ENCODE results near the gene HIVEP3. TPM values are rescaled to one million over a fixed set of nuclear protein-coding genes. Genes with fewer than 3 reads are reported as not detected.
"Not testable (repeated sequence)": the region's sequence is repeated elsewhere in the genome, so short reads cannot be mapped to it uniquely, and the experiment has no call there.

The HIVEP3 gene
- total RNA-seq, 1 donor from 2014 or later: 11.0 TPM

DNA sequence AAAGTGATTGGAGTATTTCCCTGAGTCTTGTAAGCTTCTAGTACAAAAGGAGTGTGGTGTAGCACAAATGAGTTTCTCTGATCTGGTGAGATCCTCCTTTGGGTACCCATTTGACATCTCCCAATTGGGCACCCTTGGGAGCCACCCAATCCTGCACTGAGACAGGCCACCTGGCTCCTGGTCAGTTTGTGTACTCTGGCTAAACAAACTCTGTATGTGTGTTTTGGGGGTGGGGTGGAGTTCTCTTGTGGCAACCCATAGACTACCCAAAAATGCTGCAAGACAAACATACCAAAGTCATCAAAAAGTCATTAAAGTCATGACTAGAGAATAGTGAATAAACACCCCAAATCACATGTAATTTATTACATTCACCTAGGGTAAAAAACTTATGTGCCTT lies 8.4 kb upstream of the HIVEP3 start:
- DNase-seq (ENCODE audit: low spot score): no peak
- ATAC-seq: no peak
- intact Hi-C loops (cut with DNase I): no loop called here

DNA sequence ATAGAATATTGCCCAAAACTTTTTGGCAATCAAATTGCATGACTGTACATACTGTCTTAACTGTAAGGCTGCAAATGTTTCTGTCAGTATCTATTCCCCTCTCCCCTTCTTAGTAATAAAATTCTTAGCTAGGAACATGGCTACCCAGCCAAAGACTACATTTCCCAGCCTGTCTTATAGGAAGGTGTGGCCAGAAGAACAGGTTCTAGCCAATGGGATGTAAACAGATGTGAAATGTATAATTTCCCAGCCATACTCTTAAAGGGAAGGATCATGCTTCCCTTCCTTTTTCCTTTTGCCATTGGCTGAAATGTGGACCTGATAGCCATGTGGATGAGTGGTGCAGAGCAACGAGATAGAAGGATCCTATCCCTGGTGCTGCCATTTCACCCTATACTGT lies 7.0 kb upstream of the HIVEP3 start:
- no peak for DNase-seq (ENCODE audit: low spot score)
- intact Hi-C loops (cut with DNase I): no loop called here
- ATAC-seq: no peak

DNA sequence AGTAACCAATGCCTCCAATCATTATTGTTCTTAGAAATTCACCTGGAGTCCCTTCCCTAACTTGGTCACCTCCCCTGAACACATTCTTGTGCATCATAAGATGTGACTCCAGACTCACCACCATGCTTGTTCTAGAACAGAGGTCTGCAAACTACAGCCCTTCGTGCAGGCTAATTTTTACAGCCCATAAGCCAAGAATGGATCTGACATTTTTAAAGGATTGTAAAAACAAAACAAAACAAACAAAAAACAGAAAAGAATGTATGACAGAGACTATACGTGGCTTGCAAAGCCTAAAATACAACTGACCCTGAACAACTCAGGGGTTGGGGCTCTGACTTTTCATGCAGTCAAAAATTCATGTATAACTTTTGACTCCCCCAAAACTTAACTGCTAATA lies 6.2 kb upstream of the HIVEP3 start:
- no peak for DNase-seq (ENCODE audit: low spot score)
- intact Hi-C loops (cut with DNase I): no loop called here
- ATAC-seq: no peak

DNA sequence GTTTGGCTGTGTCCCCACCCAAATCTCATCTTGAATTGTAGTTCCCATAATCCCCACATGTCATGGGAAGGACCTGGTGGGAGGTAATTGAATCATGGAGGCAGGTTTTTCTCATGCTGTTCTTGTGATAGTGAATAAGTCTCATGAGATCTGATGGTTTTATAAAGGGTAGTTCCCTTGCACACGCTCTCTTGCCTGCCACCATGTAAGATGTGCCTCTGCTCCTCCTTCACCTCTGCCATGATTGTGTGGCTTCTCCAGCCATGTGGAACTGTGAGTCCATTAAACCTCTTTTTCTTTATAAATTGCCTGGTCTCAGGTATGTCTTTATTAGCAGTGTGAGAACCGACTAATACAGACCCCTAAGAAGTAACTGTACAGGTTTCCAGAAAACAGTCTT lies 2.5 kb upstream of the HIVEP3 start:
- ATAC-seq; intact Hi-C loops (cut with DNase I); DNase-seq (ENCODE audit: low spot score): not testable (repeated sequence)

DNA sequence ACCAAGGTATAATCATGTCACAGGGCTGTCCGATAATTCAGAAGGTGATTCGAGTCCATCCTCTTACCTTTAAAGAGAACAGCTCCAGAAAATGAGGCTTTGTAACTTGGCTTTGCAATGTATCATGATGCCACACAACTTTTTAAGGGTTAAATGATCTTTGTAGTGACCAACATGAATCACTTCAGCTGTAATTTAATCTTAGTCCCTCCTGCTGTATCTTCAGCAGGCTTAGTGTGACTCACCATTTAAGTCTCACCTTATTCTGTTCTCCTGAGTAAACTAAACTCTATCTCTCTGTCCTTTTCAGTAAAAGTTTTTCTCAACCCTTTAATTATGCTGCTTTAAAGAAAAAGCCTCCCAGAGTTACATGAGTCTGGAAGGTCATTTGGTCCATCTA lies 1.9 kb upstream of the HIVEP3 start:
- intact Hi-C loops (cut with DNase I): no loop called here
- no peak for ATAC-seq
- DNase-seq (ENCODE audit: low spot score): no peak

DNA sequence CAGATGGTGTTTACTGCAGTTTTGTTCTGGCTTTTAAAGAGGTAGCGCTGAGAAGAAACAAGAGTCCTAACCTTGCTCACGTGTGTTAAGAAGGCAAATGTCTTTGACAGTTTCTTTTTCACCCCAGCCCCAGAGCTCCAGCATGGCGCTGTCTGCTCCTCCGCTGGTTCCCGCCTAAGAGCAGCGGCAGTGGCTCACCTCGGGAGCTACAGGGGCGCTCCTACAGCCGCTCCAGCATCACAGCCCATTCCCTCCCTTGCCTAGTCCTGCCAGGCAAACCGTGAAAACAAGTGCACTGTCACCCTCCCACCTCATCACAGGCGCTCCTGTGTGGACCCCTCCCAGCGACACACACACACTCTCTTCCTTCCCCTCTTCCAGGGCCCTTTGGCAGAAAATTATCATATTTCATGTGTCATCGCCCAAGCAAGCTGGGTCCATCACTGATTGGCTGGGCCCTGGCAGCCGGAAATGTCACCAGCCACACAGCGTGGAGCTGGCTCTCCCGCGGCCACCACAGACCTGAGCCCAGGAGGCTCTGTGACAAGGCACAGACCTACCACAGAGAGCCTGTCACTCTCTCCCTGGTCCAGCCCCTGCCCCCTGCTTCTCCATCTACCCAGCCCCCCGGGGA lies 1.2 kb upstream of the HIVEP3 start:
- peak; percentile 69 for ATAC-seq
- intact Hi-C loops (cut with DNase I): no loop called here
- DNase-seq (ENCODE audit: low spot score): no peak

DNA sequence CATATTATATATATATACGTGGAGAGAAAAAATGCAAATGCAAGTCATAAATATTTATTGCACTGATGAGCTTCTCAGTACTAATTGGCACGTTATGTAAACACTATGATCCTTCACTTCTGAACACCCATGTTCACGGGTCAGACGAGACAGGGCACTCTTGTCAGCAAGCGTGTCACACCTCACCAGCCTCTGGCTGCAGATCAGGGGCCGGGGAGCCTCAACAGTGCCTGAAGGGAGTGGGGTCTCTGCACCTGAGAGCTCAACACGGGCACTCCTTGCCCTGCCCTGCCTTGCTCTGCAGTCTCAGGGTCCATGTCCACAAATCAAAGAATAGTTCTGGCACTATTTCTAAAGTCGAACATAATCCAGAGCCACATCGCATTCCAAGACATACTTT lies 409 bp upstream of the HIVEP3 start:
- intact Hi-C loops (cut with DNase I): no loop called here
- ATAC-seq (no peak), DNase-seq (ENCODE audit: low spot score) (no peak)

DNA sequence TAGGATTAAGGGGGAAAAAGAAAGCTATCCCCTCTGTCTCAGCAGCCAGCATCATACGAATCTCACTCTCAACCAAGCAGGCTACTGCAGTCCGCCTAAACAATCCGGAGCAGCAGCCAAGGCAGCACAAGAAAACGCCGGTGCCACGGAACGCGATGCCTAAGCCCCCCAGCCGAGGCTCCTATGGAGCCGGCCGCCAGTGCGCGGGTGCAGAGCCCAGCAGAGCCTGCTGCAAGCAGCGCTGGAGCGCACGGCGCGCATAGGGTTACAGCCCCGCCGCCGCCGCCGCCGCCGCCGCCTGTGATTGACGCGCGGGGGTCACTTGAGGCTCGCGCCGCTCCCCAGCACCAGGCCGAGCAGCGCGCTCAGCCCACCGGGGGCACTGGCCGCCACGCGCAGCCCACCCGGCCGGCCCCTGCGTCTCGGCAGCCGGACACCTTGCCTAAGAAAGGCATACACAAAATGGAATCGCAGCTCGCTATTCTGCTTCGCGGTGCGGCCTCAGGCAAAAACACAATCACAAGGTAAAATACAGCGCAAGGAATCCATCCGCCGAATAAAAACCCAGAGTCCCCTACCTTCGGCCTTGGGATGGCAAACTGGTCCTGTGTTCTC lies 780 bp downstream of the HIVEP3 start:
- intact Hi-C loops (cut with DNase I): no loop called here
- no peak for DNase-seq (ENCODE audit: low spot score)
- peak; percentile 71 for ATAC-seq

DNA sequence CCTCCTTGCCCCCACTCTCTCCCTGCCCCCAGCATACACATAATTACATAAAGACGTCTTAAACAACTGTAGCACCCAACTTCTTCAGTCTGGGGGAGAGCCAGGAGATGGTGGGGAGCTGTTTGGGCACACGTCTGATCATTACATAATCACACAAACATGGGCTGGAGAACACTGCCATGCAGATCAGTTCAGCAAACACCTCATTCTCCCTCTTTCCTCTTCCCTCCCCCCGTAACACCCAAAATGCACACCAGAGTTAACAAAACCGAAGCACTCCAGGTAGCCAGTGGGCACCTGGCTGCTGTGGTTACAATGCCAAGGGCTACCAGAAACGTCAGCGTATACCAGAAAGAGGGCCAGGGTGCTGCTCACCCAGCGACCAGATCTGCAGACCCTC lies 1.6 kb downstream of the HIVEP3 start:
- intact Hi-C loops (cut with DNase I): no loop called here
- no peak for ATAC-seq
- no peak for DNase-seq (ENCODE audit: low spot score)

DNA sequence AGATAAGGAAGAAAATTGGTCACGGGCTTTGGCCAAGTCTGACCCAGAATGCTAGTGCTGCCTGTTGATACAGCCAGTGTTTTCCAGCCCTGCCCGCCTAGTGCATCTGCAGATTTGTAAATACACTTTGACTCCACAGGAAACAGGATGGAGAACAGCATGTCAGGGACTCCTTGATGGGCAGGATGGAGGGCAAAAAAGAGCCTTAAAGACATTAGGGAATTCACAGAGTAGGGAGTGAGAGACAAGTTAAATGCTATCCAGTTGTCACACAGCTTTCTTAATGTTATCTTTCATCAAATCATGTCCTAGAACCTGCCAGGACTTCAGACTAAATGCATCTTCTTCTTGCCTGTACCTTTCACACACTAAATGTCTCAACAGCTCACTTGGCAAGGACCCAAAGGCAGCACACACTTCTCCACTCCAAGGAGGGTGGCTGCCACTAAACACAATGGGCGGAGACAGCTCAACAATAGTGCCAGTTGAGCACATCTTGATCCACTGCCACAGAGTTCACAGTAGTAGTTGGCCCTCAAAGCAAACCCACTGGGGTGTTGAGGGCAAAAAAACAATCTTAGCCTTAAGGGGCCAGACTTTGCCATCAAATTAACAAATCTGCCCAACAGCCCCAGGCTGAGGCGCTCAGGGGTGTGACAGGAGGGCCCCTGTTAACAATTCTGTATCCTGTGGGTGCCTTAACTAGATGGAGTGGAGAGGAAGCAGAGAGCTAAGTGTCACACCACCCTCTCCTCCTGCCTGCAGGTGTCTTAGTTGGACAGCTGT lies 2.7 kb downstream of the HIVEP3 start:
- no peak for ATAC-seq
- no peak for DNase-seq (ENCODE audit: low spot score)

DNA sequence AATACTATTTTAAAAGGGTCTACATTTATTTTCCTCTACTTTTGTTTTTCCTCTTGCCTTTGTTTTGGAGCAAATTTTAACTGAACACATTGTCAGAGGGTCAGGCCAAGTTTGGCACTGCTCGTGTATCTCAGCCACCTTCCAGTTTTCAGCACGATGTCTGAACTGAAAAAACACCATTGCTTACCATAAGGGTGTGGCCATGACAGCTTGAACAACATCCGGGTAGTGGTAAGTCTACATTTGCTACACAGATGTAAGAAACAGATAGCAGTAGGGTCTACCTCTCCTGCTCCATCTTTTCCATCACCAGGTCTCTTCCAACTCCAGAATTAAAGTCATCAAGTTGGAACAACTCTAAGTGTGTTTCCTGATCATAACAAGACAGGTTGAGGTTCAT lies 4.2 kb downstream of the HIVEP3 start:
- DNase-seq (ENCODE audit: low spot score) (no peak), ATAC-seq (no peak)
- intact Hi-C loops (cut with DNase I): no loop called here

More for the DNA sequence above, 2.7 kb downstream of the HIVEP3 start:
- intact Hi-C loops (cut with DNase I): no loop called here

DNA sequence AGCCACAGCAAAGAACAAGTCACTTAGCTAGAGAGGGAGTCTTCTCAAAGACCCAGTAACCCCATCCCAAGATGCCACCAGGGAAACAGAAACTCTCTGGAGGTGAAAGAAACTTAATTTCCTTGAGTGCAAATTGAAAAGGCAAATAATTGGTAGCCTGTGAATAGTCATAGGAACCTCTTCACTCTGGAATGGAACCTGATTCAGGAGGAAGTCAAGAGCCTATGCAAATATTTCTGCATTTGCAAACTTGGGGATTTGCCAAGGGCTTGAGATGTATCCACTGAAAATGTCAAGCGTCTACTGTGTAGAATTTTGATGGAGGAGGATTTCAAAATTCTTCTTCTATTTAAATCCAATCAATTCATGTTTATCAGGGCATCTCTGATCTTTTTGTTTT lies 5.7 kb downstream of the HIVEP3 start:
- ATAC-seq: no peak
- no peak for DNase-seq (ENCODE audit: low spot score)
- intact Hi-C loops (cut with DNase I): no loop called here

DNA sequence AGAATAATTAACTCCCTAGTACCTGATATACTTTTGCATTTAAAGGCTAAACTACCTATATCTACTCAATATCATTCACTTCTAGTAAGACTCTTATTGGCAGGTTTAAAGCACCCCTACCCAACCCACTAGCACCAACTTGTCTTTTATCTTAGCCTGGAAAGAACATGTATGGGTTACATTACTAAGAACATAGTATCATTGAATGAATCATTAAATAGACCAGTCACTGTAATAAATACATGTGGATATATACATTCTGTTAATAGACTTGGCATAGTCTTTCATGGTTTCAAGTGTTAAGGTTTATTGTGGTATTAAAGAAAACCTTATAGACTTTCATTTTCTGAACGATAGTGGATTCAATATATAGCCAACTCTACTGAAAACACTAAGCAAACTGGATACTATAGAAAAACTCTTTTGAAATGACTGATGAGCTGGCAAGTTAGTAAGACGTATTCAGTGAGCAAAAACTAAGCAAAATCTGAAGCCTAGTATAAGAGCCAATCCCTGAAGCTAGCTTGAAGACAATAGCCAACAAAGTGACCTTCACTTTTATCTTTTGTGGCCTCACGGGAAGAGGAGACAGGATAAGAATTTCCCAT lies 10.3 kb downstream of the HIVEP3 start:
- ATAC-seq (no peak), DNase-seq (ENCODE audit: low spot score) (no peak)
- intact Hi-C loops (cut with DNase I): no loop called here

DNA sequence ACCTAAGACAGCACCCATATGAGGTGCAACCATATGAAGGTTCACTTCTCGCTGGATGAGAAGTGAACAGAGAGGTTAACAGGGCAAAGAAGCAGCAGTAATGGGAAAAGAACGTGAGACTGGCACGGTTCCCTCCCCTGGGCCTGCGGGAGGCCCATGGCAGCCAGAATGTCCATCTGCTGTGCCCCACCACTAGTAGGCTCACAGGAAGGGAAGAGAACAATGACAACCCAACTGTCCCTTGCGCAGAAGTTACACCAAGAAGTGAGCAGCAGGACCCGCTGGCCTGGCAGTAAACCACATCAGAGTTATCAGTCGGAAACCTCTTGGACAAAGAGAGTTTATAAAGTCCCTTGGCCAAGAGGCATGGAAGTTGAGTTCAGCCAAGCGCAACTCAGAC lies 11.3 kb downstream of the HIVEP3 start:
- intact Hi-C loops (cut with DNase I): no loop called here
- DNase-seq (ENCODE audit: low spot score) (no peak), ATAC-seq (no peak)

DNA sequence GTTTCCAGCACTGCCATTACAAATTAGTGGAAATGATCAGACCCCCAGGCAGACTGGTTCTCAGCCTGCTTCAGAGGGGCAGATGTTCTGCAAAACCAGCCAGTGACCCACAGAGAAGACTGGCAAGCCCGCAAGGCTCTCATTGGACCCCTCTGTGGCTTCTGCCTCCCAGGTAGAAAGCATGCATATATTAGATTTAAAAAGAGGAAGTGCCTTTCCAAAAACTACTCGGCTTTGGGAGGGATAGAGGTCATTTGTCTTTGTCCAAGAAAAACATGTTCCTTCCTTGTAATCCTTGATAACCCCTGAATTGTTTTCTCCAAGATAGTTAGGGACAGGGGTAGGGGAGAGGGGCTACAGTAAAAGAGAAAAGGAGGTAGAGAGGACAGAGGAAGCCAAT lies 11.8 kb downstream of the HIVEP3 start:
- no peak for ATAC-seq
- intact Hi-C loops (cut with DNase I): no loop called here
- DNase-seq (ENCODE audit: low spot score): no peak

DNA sequence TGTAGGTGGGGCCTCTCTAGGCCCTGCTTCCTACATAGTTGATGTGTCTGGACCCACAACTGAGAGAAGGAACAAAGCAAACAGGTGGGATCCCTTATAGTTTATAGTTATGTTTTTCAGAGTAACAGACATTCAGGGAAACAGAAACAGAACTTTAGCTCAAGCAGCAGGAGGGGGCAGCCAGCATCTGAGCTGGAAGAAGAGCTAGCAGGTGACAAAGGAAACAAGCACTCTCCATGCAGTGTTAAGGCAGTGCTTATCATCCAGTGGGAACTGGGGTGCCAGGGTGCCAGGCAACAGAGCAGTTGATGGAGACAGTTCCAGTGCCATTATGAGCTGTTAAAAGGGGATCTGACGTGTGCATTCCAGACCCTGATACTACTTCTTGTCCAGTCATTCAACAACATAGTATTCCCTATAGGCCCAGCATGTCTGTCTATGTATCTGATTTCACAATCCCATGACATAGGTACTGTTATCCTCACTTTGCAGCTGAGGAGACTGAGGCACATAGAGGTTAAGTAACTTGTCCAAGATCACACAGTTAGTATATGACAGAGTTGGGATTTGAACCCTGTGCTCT lies 13.5 kb downstream of the HIVEP3 start:
- ATAC-seq: no peak
- intact Hi-C loops (cut with DNase I): no loop called here
- no peak for DNase-seq (ENCODE audit: low spot score)

DNA sequence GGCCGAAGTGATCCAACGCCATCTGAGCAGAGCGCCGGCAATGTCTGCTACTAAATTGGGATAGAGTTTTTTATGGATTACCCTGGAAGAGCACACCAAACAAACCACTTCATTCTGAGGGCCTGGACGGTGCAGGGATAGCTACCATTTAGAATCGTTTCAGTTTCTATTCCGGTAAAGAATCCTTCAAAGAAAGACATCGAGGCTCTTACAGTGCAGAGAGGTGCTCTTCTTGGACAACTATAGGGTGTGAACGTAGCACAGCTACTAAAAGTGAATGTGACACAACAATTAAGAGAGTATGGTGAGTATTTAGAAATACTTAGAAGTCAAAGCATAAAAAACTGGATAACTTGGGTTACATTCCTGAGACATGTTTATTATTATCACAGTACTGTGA lies 16.1 kb downstream of the HIVEP3 start:
- ATAC-seq: no peak
- DNase-seq (ENCODE audit: low spot score): no peak
- intact Hi-C loops (cut with DNase I): no loop called here

DNA sequence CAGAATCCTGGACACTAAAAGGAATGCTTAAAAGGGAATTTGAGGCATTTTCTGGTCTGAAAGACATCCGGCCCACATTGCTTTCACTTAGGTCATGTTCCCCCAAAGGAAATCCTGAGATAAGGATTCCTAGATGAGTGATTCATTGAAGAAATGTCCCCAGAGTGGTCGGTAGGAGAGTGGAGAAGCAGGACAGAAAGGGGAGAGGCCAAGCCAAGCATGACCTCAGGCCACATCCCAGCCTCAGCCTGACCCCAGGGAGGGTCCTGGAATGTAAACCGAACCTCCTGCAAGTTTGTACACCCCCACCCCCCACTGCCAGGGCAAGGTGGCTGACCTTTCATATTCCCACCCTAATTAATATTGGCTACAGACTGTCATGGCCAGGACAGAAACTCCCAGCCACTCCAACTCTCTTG lies 16.6 kb downstream of the HIVEP3 start:
- ATAC-seq (no peak), DNase-seq (ENCODE audit: low spot score) (no peak)
- intact Hi-C loops (cut with DNase I): no loop called here

DNA sequence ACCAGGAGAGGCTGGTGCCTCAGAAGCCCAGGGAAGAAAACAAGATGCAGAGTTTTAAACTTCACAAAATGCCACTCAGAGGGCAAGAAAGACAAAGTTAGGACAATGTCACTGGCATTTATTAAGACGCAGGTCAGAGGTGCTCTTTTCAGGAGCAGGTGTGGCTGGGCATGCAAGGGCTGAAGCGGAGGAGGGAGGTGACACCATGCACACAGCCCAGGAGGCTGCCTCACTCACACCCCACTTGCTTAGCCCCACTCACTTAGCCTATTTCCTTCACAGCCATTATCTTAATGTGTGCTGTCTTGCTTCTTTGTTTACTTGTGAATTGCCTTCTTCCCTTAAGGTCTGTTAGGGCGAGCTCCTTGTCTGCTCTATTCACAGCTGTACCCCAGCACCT lies 17.2 kb downstream of the HIVEP3 start:
- intact Hi-C loops (cut with DNase I): no loop called here
- DNase-seq (ENCODE audit: low spot score): no peak
- no peak for ATAC-seq

All from sciatic nerve (tissue), 2 donors.